HG02763 (cell line): ENCODE data around the gene APP.

Experiments
- ATAC-seq: cut with Tn5 transposase; IDR thresholded peaks from one replicate; pipeline ENCODE4 v1.9.1; 2021; ENCODE audit warnings: mild to moderate bottlenecking, moderate library complexity; ENCODE audit not compliant: unreplicated experiment

APP gene

DNA sequence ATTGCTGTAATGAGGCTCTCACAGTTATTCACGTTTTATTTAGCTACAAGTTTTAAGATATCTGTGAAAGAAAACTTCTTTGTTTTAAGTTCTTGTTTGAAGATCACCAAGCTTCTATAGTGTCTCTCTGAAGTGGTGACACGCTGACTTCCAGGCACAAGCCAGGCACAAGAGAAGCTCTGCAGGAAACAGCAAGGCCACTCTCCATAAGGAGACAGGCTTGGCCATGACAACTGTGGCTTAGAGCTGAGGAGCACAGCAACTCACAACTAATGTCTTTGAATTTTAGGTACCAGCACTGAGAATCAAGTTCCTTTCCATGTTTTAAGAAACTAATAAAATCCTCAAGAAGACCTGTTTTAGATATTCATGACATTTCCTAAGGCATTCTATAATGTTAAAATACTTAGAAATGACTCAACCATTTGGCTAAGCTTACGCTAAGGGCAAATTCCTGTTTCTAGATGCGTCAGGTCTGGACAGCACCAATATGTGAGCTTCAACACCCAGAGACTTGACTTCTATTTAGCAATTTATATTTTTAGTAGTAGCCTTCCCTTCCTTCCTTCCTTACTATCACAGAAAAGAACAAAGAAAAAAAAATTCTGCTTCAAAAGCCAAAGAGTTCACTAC lies 40.2 kb downstream of the APP start:
- ATAC-seq = no peak

DNA sequence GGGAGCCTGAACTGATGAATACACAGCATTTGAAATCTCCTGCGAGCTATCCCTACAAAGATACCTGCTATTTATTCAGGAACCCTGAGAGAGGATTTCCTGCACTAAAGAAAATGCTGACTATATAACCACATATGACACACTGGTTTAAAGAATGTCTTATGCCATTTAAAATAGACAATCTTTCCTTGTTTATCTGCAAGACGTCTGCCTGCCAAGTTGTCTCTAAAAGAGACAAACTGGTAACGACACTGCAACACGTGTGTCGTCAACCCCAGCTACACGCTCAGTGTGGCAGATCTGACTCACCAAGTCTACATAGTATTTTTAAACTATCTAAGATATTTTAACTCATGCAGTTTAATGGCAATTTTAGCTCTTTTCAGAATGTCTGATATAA lies 42.7 kb downstream of the APP start:
- no peak for ATAC-seq

DNA sequence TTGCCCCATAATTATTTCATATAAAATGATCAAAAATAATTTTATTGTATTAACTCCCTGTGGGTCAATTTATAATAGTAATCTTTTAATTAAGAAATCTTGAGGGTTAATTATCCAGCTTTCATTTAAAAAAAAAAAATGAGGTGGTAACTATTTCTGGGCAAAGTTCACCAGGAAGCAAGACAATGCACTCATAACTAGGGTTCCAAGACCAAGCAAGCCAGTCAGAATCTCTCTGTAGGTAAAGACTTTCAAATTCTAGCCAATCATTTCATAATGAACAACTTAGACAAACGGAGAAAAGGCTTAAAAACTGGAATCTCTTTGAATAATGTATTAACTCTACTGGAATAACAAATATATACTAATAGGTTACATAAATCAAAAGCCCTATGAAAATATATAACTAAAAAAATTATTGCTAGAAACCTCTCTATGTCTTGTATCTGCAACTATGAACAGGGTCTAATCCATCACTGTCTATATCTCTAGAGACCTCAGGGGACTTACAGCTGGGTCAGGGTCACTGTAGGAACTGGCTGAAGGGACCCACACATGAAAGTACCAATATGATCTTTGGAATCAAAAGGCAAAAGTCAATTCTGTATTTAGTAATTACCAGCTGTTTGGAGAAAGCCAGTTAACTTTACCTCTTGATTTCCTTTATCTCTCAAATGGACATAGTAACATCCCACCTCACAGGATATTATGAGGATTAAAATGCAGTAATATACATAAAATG lies 43.3 kb downstream of the APP start:
- no peak for ATAC-seq

DNA sequence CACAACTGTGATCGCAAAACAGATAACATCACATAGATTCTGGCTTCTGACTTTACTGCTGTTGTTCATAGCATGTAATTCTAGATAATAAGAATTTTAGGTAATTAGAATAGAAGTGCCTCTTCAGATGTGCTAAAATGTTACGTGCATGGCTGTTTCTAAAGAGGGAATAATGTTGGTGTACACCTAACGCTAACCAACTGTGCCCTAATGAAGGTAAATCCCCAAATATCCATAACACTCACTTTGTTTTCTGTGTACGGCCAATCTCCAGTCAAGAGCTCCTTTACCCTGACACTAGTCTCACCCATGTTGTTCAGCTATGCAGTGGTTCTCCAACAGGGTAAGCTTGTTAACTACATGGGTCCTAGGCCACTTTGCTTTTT lies 44.4 kb downstream of the APP start:
- ATAC-seq = no peak

DNA sequence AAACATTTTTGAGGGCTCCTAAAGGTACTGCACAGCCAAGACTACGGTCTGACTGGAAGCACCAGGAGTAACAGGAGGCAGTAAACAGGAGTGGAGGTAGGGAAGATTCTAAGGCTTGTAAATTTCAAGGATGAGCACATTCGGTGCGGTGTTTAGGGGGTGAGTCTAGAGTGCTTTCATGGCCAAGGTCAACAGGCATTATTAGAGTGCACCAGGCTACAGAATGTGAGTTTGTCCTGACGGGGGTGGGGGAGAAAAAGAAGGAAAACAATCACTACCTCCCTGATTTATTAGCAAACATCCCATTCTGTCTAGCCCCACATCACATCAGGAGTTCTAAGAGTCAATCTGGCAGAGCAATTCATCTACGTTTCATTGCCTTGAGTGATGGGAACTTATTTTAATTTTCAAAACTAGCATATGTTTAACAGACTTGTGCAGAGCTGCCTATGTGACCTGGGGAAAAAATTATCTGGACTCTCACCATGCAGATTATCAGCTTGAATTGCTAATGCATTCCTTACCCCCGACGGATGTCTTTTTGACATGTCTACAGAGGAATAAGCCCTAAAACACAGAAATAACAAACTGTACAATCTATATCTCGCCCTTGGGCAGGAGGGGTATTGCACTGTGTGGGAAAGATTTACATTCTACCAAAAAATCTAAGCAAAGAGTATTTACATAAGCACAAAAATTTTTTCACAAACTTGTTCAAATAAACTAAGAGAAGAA lies 45.0 kb downstream of the APP start:
- ATAC-seq = no peak

DNA sequence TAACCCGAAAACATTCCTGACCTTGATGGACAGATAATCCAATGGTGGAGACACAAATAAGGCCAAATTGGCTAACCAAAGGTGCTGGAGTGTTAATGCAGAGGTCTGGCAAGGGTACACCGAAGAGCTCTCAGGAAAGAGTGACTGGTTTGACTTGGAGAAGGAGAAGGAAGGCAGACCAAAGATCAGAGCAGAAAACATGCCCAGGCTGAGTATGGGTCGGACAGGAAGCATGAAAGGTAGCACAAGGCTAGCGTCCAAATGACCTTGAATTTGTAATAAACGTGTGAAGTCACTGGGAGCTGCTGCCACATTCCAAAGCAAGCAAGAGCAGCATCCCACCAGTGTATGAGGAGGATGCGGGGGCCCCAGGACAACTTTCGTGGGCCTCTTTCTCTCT lies 45.7 kb downstream of the APP start:
- ATAC-seq = no peak

DNA sequence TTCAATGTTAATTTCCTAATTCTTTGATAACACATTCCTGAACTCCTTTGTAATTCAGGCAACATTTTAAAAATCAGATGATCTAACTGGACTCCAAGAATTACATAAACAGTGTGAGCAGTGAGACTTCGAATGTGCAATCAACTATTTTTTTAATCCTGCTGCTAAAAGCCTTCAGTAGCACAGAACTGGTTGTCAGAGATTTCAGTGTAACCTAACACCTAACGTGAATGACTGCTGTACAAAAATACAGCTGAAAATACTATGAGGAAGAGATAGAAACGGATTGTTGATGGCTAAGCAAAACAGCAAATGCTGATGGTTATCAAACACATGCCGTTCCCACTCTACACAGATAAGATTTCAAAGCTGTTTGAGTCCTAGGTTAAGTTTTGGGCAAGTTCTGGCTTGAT lies 46.1 kb downstream of the APP start:
- no peak for ATAC-seq

DNA sequence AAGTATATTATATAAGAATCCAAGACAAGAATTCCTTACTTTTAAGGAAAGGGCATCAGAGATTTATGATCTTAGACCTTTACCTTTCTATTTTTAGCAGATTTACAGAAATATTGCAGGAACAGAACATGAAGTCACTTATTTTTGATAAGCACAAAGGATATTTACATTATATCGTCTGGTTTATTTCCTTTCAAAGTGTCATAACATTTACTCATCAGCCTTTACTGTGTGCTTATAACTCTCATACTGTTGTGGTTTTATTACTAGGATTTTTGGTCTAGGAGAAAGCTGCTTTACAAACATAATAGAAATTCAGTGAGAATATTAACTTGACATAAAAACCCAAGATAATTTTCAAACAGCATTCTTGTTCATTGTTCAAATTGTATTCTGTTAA lies 47.6 kb downstream of the APP start:
- no peak for ATAC-seq

DNA sequence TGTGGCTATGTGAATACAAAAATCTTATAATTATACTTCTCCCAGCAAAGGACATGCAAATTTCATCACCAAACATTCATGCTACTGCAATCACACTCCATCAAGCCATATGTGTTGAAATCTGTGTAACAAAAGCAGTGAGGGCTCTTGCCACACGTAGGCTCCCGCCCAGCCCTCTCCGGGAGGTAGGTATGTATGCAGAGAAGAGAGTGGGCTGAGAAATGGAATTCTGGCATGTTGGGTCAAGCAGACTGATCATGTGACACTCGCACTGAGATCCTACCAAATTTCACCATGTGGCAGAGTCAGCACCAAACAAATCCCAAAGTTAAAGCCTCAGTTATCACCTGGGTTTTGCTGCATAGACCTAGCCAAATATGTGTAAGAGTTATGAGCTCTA lies 49.7 kb downstream of the APP start:
- no peak for ATAC-seq

DNA sequence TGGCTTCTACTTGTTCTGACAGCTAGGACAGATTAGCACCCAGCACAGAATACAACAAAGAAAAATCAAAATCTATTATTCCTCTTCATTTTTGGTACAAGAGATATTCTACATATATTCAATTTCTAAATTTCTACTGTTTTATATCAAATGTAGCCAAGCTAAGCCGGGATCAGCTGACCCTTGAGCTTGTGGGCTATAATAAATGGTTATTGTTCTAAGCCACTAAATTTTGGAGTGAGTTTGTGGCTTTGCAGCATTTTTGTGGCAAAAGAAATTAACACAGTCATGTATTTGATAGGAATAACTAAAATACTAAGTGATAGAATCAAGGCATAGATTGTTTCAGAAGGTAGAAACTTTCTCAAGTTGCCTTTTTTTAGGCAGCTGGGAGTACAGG lies 50.7 kb downstream of the APP start:
- no peak for ATAC-seq

DNA sequence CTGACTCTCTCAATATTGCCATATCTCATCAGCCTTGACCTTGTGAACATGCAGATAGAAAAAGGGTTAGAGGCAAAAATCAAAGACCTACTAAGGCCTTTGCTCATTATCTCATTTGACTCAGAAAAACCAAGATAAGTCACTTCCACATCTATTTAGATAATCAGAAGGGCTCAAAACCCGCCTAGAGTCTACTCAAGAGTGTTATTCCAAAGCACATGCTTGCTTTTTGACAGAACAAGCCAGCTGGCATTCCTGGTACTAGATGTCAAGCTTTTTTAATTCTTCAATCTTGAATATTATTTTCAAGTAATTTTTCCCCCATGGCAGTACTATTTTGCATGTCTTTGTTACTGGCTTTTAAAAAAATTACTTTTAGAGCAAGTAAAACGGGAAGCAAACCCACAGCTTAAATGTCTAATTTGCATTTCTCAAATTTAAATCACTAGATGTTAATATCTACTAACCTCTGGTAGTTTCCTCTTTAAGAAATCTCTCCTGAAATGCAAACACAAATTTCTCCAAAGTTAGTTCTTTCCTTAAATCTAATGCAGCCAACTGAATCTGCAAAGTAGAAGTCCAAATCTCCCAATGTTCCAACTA lies 51.5 kb downstream of the APP start:
- no peak for ATAC-seq

DNA sequence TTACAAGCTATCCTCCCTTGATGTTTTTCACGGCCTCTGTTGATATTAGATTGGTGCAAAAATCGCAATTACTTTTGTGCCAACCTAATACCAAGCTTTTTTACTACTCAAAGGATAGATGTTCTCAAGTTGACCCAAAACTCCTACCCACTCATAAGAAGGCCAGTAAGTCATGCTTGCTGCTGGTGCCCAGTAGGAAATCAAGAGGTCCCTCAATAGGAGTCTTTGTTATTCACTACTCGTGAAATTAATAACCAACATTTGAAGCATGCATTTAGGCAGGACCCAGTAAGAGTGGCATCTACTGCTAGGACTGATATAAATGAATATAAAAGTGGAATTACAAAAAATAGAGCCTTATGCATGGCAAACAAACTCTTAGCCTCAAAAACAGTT lies 52.6 kb downstream of the APP start:
- no peak for ATAC-seq

DNA sequence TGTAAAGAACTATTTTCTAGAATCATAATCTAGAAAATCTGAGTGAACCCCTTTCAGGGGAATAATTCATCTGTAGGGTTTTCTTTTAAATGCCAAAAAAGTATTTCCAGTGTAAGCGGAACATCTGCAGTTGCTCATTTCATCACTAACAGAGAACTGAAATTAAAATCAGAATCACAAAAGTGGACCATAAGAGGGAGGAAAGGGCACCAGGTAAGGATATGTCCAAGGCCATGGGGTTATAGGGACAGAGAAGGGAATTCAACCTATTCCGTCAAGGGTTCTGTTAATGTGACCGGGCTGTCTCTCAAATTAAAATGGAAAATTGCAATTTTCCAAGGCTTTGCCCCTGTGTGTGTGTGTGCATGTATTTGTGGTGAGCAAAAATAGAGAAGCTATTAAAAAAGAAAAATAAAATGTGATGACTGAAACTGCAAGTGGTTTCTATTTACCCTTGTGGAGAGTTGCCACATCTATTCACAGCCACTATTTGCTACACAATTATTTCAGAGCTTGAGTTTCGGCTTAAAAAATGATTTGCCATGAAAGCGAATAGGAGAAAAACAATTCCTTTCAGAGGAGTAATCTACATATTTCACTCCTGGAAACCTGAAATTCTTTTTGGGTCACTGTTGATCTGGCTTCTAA lies 53.1 kb downstream of the APP start:
- ATAC-seq = no peak

DNA sequence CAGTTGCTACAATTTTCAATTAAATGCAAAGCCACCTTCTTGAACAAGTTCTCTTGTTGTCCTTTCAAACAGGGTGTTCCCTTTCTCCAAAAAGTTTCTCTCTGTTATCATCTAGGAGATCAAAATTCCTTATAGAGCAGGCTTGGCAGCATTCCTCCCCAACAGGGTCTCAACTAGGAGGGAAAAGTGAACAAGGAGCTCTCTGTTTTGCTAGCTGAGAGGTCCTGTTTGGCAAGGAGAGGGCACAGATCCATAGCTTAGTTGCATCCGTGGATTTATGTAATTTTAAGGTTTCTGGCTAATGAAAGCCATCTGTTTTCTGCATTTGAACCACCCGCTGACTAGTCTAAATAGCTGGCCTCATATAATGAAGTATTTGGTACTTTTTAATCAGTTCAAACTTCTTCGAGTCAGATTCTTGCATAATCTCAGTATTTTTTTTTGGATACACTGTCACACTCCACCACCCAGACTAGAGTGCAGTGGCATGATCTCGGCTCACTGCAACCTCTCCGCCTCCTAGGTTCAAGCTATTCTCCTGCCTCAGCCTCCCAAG lies 54.0 kb downstream of the APP start:
- no peak for ATAC-seq

DNA sequence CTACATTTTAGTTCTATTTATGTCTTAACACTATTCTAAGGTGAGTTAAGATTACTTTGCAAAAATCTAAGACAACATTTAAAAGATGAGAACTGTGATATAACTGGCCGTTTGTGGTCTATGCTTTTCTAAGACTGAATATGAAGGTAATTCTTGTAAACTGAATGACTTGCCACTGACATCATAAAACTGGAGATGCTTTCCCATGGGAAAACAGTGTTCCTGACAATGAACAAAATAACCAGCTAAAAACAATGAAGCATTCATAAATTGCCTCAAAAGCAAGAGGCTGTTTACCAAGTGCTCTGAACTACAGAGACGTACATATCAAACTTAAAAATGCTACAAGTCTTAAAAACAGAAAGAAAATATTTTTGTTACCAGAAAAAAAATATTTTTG lies 54.7 kb downstream of the APP start:
- no peak for ATAC-seq

DNA sequence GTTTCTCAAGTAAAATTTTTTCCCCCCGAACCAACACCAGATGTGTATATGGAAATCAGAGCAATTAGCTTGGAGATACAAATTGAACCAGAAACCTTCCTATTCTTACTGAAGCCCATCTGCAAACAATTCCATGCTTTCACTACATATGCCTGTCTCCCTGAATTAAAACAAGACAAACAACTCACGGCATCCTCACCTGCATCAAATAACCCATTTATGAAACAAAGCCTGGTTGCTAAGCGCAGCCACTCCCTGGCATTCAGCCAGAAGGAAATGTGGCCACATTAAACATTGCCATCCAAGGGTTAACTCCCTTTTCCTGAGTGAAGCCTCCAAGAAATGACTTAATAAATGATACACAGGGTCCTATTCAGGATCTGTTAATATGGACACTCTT lies 55.3 kb downstream of the APP start:
- ATAC-seq = no peak

DNA sequence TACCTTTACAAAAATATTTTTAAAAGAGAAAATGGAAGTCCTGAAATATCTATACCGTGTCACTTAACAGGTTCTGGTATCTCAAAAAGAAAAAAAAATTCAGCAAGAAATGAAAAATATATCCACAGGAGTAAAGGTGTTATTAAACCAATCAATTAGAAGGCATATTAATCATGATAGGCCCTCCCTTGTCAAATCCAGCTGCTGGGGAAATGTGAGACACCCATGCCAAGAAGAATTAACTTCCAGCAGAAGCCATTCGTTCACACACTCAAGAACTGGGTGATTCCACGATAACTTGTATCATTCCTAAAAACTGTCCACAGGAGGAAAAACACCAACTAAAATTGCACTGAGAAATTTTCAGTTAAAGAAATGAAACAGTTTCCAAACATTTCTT lies 57.6 kb downstream of the APP start:
- no peak for ATAC-seq

DNA sequence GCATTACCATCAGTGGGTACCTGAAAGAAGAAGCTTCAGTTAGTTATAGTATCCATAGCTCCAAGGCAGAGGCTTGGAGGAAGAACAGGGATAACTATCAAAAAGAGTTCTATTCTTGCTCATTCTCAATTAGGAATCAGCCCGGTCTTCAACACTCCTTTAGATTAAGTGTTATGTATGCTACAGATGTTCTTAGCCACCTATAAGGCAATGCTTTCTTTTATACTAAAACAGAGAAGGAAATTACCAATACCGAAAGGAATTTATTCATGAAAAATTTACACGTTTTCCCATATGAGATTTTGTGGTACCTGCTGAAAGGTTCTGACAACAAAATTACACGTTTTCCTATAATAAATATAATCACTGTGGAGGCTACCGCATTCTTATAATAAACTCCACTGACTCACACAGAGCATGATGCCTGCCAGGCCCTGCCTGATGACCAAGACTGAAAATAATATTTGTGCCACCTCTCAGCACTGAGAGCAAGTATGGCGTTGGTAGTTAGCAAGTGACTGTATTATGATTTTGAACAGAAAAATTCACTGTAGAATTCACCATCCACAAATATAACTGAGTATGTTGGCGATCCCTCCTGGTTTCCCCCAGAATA lies 58.3 kb downstream of the APP start:
- ATAC-seq = no peak

DNA sequence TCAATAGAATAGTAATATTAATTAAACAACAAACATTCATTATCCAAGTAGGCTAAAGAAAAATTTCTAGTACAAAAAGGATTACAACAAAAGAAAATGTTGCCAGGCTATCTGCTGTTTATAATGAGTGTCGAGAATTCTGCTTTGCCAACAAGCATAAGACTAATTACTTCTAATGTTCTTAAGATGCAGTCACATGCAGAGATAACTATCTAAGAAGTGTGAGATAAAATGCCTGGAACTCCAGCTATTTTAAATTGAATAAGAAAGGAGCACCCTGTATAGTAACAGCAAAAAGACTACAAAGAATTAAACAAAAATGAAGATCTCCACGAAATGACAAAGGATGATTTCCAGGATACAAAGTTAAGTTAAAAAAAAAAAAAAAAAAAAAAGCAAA lies 59.9 kb downstream of the APP start:
- ATAC-seq = no peak

DNA sequence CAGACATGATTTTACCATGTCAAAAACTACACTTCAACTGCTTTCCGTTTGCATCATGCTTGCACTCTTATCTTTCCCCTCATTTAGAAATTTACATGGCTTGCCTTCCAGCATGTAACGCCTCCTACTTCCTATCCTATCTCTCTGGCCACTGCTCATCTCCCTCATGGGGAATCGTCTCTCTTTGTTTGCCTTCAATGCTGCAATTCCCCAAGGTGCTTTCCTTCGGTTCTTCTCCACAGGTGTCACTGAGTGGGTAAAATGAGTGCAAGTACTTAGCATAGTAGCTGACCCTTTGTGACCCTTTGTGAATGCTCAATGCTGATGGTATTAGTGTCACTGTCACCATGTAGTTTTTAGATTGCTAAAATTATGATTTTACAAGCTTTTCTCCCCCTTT lies 63.1 kb downstream of the APP start:
- no peak for ATAC-seq

DNA sequence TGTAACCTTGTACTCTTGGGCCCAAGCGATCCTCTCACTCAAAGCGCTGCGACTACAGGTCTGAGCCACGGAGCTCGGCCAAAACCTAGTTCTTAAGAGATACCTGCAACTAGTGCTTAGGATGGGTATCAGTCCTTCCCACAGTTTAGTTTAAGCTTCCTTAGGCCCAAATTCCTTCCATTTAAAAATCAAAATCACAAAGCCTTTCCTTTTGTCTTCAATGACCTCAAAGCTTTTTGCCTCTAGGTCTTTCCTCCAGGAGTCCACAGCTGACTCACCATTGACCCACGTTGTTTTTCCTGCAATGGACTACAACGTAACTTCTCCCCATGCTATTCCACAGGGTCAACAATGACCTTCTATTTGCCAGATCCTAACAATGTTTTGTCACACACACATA lies 64.0 kb downstream of the APP start:
- no peak for ATAC-seq
